HL-60/S4 (cell line): ENCODE measurements around the gene LYL1.
"Not testable (repeated sequence)": the region's sequence is repeated elsewhere in the genome, so short reads cannot be mapped to it uniquely, and the experiment has no call there.

ENCODE experiments used
- in situ Hi-C: fragments of 300-500 bp; cut with MboI; formaldehyde crosslinking; loops from 2 replicates; pipeline ENCODE4 v1.14.3; 2022; ENCODE audit warnings: low sequenced_read_pairs

Gene LYL1

GRCh38 chr19:13102666-13103580 is at the start of gene LYL1:
LYL1 (minus strand) TSS chr19:13102858; CDS start chr19:13101171, 1,687 bp downstream.
- in situ Hi-C loops: no loop called here

GRCh38 chr19:13151605-13152355 is 49.1 kb upstream of the LYL1 start:
- in situ Hi-C loops: no loop called here

- in situ Hi-C loops: no loop called here
These were observed 48.4 kb upstream of the LYL1 start for GRCh38 chr19:13150931-13151604.

GRCh38 chr19:13150187-13150930 is 47.7 kb upstream of the LYL1 start, which contains the start of the genes IER2 and STX10:
IER2 (plus strand) TSS chr19:13150411; CDS start chr19:13153187, 2,776 bp downstream.
STX10 (minus strand) TSS chr19:13150375; CDS start chr19:13150173, 202 bp downstream.
- in situ Hi-C loops: no loop called here

GRCh38 chr19:13149628-13150186 is 47.0 kb upstream of the LYL1 start:
- in situ Hi-C loops: no loop called here

GRCh38 chr19:13149173-13149627 is 46.5 kb upstream of the LYL1 start:
- in situ Hi-C loops: not testable (repeated sequence)

GRCh38 chr19:13146763-13147563 is 44.3 kb upstream of the LYL1 start:
- in situ Hi-C loops: no loop called here

- in situ Hi-C loops: no loop called here
These were observed 37.1 kb upstream of the LYL1 start for GRCh38 chr19:13139633-13140311.

GRCh38 chr19:13138916-13139198 is 36.2 kb upstream of the LYL1 start:
- in situ Hi-C loops: no loop called here

GRCh38 chr19:13138171-13138915 is 35.7 kb upstream of the LYL1 start:
- in situ Hi-C loops: no loop called here

GRCh38 chr19:13137290-13137794 is 34.7 kb upstream of the LYL1 start:
- in situ Hi-C loops: no loop called here

- in situ Hi-C loops: no loop called here
These were observed 32.7 kb upstream of the LYL1 start for GRCh38 chr19:13135068-13136062.

GRCh38 chr19:13134626-13135025 is 32.0 kb upstream of the LYL1 start:
- in situ Hi-C loops: no loop called here

- in situ Hi-C loops: no loop called here
These were observed 30.7 kb upstream of the LYL1 start for GRCh38 chr19:13133241-13133870.

- in situ Hi-C loops: no loop called here
These were observed 30.0 kb upstream of the LYL1 start for GRCh38 chr19:13132471-13133180.
